NOMO-1 treated with dmso at 0.1 percent for 144 hours (cell line): ENCODE results near the gene SPEG.
"Not testable (repeated sequence)": the region's sequence is repeated elsewhere in the genome, so short reads cannot be mapped to it uniquely, and the experiment has no call there.

Source experiments
- DNase-seq: peaks from one replicate; lab custom pipeline; 2025; ENCODE audit not compliant: unreplicated experiment; lab: John Stamatoyannopoulos, UW

Gene SPEG

DNA sequence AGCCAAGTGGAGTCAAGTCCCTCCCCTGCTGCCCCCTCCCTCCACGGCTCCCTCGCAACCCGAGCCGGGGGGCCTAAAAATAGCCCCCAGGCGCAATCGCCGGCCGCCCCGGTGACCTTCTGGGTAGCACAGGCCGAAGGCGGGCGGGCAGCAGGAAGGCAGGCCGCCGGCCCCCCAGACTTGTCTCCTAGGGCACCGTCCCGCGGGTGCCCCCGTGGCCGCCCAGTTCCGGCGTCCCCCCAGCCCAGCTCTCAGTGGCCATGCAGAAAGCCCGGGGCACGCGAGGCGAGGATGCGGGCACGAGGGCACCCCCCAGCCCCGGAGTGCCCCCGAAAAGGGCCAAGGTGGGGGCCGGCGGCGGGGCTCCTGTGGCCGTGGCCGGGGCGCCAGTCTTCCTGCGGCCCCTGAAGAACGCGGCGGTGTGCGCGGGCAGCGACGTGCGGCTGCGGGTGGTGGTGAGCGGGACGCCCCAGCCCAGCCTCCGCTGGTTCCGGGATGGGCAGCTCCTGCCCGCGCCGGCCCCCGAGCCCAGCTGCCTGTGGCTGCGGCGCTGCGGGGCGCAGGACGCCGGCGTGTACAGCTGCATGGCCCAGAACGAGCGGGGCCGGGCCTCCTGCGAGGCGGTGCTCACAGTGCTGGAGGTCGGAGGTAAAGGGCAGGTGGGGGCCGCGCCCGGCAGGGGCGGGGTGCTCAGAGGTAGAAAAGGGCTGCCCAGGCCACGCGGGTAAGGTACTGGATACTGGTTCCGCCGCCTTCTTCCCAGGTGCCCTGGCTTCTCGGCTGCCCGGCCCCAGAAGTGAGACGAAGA, at the start of gene SPEG:
Gene SPEG (plus strand): TSS at position 126 of the 808 bp plus-strand sequence. CDS start 135 bp downstream, at position 261.
- DNase-seq: no peak

DNA sequence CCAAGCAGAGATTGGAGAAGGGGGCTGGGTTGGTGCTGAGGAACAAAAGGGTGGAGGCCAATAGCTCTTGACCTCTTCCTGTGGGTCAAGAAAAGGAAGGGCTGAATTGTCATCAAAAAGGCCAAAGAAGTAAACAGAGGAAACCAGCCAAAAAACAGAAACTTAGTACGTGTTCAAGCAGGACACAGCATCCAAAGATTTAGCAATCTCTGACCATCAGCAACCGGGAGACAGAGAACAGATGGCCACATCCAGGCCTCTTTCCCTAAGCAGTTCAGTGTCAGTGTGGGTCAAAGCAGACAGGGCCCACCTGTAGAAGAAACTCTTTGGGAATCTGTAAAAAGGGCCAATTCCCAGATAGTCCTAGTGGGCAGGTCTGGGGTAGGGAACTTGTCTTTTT, 49.8 kb upstream of the SPEG start:
- no peak for DNase-seq

DNA sequence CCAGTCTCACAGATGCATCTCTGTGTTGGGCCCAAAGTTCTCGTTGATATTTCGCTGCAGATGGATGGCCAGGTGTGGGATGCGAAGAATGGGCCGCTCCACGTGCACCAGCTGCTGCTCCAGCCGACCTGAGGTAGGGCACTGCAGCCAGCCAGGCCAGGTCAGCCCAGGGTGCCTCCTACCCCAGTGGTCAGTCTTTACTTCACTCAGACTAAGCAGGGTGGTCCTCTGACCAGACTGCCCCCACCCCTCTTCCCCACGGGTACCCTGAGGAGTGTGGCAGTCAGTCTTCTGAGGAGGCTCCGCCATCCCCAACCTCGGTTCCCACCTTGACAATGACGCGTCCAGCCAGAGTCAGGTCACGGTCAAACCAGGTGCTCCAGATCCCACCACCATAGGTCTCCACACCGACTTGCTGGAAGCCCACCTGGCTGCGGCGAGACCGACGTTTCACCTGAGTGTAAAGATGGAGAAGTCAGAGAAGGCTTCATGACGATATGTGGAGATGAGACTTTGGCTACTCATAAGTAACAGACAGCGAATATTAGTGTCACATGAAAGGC, 48.6 kb upstream of the SPEG start:
- DNase-seq: no peak

DNA sequence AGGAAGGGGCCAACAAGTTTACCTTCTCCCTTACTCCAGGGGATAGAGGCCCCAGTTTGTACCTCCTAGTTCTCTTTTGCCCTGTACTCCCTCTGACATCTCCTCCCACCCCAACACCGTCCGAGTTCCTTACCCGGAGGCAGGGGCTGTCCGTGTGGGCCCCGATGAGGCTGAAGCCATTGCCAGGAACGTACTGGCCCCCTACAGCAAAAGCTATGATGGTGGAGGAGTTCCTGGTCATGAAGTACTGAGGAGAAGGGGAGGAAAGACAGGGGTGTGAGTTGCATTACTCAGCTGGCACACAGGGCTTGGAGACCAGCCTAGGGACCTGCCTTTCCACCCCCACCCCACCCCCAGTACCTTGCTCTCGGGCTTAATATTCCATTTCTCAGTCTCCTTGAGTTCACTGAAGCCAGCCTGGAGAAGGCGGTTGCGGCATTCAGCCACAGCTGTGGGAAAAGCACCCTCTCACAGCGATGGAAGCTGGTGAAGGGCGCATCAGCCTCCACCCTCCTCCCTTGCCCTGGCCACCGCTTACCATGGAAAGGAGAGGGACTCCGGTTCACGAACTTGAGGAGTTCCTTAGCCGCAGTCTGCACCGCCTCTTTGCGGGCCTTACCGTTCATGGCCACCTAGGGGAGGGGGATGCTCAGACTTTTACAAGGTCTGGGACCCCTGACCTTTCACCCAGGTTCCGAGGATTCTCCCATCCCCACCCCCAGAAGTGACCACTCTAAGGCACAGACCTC, 47.9 kb upstream of the SPEG start:
- DNase-seq: no peak

DNA sequence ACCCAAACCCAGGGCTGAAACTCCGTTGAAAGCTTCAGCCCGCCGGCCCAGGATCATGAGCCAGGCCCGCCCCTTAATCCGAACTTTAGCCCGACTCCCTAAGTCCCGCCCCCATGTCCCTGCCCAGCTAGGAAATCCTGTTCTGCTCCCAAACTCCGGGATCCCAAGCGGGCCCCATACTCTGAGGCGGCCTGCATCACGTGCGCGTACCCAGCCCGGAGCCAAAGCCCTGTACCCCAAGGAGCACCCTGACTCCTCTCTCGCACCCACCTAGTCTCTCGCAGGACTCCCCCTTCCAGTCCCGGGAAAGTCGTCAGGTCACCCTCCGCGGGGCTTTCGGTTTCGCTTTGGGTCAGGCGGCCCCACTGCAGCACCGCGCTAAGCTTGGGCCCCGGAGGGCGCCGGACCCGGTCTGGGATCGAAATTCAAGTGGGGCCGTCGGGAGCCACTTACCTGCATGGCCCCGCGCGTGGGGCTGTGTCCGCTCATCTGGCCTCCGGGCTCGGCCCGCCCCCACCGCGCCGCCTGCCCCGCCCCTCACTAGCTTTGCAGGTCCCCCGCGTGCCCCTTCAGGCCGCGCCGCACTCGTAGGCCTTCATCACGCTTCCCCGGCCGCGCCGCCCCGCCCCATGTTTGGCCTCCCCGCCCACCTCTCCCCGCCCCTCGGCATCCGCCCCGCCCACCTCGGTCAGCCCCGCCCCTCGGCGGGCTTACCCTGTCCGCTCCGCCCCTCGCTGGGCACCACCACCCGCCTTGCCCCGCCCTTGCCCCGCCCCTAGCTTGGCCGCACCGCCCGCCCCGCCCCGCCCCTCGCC, 47.1 kb upstream of the SPEG start, which contains the start of gene DNPEP:
Gene DNPEP (minus strand): TSS at position 607 of the 815 bp plus-strand sequence. CDS start 118 bp downstream, at position 489.
- DNase-seq: peak; percentile 89

DNA sequence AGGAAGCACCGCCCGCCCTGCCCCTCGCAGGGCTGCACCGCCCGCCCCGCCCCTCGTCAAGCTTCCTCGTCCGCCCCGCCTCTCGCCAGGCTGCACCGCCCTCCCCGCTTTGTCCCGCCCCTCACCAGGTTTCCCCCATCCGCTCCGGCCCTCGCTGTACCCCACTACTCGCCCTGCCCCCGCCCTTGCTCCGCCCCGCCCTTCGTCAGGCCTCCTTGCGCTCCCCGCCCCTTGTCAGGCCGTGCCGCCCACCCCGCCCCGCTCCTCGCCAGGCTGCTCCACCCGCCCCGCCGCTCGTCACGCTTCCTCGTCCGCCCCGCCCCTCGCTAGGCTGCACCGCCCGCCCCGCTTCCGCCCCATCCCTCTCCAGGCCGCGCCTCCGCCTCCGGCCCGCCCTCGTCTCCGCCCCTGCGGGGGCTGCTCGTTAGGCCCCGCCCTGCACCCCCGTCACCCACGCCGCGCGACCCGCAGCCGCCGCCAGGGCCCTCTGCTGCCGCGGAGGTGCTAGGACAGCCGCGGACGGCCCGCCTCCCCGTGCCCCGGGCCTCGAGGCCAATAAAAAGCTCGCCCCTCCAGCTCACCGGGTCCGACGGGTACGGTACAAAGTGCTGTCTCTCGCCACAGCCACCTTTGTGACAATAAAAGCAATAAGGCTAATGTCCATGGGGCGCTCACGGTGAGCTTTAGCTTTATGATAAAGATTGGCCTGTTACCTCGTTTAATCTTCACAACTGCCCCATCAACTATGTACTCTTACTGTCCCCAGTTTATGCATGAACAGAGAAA, 46.3 kb upstream of the SPEG start:
- DNase-seq: peak; percentile 97

DNA sequence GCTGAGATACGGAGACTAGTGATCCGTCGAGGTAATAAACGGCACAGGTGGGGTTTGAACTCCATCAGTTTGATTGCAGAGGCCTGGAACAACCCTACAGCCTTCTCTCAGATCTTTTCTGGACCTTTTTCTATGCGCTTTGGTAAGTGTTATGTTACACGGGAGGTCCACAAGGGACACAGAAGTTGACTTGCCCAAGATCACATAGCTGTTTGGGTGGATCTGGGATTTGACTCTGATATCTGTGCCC, 45.8 kb upstream of the SPEG start:
- no peak for DNase-seq

DNA sequence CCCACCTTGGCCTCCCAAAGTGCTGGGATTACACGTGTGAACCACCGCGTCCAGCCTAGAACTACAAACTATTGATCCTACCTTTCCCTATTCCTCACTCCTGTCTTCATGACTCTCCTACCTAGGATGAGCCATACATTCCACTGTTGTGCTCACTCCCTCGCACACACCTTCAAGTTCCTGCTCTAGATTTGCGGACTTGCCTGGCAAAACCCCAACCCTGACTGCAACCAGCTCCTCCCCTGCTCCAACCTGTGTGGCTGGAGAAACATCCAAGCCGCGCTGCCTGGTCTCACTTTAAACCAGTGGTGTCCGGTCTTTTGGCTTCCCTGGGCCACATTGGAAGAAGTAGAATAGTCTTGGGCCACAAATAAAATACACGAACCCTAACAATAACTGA, 41.9 kb upstream of the SPEG start:
- no peak for DNase-seq

DNA sequence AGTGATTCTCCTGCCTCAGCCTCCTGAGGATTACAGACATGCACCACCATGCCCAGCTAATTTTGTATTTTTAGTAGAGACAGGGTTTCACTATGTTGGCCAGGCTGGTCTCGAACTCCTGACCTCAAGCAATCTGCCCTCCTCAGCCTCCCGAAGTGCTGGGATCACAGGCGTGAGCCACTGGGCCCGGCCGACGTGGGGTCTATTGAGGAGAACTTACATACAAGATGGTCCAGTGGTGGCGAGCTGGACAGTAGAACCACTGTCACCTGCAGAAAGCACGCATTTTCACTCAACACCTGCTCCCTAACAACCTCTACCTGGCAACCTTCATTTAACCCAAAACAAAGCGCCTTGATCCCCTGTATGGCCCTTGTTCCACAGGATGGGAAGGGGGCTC, 39.6 kb upstream of the SPEG start:
- DNase-seq: not testable (repeated sequence)

DNA sequence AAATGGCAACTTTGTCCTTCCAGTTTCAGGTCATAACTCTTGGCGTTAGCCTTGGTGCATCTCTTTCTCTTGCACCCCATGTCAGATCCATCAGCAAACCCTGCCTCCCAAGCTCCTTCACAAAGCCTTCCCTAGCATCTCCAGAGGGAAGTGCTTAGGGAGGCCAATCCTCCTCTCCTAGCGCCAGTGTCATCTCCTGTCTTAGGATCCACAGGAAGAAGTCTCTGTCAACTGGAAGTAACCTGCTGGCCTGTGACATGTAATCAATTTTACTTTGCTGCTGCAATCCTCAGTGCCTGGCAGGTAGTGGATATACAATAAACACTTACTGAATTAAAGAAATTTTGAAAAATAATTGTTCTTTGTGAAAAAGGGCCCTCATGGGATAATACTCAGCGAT, 39.0 kb upstream of the SPEG start:
- DNase-seq: no peak

DNA sequence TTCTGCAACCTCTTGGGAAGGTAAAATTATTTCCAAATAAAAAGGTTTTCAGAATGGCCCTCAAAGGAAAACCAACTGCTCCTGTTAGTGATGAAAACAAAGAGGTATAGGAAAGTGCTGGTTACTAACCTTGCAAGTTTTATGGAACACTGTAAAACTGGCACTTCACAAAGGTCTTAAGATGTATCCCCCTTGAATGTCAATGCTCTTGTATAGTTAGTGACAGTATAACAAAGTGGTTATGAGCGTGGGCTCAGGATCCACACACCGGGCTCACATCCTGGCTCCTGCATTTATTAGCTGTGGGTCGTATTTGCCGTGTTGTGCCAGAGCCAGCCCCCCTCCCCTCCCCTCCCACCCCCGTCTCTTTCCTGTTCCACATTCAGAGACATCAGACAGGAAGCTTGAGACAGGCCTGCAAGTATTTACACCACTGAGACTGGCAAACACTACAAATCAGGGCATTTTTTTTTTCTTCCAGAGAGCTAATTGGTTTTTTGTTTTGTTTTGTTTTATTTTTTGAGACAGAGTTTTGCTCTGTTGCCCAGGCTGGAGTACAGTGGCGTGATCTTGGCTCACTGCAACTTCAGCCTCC, 37.7 kb upstream of the SPEG start:
- peak; percentile 8 for DNase-seq

DNA sequence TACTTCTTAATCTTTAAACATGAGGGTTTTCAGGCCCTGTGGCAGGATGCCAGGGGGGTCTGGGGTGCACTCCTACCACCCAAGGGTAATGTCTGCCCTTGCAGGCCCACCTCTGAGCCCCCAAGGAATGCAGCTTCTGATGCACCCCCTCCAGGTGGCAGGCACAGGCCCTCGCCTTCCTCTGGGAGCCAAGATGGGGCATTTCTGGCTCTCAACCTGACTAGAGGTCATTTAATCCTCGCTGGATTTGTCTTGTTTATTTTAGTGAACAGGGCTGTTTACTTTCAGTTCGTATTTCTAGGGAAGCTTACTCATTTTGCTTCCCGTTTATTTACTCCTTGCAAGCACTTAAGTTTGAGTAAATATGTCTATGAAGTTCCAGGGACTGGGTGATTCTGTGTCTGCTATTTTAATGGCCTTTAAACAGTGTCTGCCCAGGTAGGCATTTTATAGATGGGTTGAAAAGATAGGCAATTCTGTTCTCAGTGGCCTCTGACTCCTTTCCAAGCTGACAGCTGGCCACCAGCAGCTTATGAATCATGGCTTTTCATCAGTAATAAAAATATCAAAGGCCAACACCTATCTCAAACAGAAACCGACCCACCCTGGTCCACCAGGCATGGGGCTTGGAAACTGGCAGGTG, 35.8 kb upstream of the SPEG start:
- no peak for DNase-seq

DNA sequence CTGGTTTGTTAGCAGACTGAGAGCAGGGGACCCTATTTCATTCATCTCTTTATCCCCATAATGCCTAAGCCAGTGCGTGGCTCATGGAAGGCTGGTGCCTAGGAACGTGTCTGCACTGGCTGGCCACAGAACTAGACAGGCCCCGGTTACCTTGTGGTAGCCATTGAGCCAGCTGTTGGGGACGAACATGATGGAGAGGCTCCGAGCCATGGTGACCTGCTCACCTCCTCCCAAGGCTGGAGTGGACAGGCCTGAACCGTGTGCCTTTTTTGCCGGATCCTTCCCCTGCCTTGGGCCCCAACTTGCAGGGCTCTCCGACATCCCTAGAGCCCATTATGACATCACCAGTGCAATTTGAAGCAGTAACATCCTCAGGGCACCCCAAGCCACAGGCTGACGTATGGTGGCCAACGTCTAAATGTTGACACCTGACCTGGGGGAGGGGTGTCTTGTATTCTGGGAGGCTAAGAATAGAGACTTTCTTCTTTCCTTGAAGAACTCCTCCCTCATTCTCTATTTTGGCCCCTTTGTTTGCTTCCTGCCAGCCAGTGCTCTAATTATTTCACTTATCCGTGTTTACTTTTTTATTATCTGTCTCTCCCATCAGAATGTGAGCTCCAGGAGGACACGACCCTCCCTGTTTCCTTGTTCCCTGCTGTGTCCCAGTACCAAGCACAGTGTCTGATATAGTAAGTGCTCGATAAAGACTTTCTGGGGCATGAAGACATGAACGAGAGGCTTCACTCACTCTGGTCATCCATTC, 34.7 kb upstream of the SPEG start:
- peak; percentile 31 for DNase-seq

DNA sequence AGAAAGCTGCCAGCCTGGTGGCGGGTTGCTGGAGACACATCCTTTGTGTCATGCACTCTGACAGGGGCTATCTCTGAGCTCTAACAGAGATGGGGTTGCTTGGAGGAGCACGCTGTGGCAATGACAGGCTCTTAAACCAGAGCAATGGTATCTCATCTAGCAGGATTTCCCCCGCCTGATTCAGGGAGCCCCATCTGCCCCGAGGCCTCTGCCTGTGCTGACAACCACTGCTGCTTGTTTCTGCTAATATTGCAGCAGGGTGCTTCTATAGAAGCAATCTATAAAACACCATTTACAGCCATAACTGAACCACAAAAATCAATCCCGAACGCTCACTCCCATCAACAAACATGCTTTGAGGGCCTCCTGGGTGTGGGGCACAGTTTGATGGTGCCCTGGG, 34.1 kb upstream of the SPEG start:
- DNase-seq: no peak

DNA sequence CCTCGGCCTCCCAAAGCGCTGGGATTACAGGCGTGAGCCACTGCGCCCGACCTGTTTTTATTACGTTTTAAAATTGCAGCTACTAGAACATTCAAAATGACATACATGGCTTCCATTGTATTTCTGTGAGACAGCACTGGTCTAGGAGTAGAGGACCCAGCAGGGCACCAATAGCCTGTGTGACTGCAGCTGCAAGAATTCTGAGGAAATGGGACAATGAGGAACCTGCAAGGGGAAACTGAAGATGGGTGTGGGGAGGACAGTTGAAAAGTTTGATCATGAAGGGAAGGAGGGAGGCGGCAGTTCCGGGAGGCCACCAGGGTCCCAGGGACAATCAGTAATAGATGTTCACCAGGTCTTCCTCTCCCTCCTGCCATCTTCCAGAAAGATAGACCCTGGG, 33.0 kb upstream of the SPEG start:
- DNase-seq: peak; percentile 45

DNA sequence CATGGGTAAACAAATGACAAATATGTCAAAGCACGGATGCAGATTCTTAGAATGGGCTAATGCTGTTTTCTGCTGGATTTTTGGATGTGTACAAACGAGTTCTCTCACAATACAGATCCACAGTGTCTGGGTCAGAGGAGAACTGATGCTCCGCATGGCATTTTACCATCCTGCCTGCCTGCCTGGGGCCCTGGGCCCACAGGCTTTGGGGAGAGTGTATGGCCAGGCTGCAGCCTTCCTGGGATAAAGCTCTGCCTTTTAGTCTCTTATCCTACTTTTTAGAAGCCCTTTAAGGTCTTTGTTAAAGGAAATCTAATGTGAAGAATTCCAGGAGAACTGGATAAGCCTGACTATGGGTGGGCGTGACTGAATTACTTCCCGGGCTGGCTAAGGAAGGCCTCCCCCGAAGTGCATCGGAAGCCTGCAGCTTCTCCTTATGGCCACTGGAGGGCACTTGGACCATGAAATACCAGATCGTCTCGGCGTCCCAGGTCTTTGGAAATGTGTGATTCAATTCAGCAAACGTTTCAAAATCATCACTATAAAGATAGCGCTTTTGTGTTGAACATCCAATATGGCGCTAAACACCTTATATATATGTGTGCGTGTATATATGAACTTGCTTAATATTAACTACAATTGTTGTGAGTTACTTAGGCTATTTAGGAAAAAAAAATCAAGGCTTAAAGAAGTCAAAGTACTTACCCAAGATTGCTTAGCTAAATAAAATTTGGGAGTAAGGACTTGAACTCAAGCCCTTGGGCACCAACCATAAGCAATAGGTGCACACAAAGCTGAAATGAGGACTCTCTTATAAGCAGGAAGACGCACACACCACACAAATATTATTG, 31.8 kb upstream of the SPEG start:
- DNase-seq: peak; percentile 71

DNA sequence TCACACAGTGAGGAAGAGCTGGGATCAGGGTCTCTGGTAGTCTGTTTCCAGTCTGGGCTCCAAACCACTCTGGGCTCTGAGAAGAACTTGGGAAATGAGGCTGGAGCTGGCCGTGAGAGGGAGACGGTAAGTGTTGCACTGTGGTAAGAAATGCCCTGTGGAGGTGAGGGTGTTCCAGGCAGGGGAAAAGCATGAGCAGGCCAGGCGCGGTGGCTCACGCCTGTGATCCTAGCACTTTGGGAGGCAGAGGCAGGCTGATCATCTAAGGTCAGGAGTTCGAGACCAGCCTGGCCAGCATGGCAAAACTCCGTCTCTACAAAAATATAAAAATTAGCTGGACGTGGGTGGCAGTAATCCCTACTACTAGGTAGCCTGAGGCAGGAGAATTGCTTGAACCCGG, 30.8 kb upstream of the SPEG start:
- no peak for DNase-seq

DNA sequence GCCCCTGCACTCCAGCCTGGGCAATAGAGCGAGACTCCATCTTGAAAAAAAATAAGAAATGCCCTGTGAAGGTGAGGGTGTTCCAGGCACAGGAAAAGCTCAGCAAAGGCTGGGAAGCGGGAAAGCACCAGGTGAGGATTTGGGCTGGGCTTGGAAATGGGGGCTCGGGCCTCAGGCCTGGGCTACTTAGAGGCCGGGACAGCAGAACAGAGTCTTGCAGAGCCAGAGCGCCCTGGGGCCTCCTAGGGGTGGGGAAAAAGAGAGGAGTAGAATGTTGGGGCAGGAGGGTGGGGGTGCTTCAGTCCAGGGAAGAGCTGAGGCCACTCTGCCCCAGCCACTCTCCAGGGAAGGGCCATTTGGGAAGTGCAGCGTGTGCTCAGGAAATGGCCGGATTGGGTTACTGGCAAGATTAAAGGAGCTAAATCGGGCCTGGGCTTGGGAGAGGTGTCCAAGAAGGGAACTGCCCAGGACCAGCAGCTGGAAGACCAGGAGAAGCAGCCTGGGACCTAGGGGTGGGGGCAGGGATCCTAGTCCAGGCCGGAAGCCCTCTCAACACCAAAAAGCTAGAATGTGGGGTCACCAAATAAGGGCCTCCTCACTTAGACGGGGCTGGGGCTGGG, 30.2 kb upstream of the SPEG start:
- no peak for DNase-seq
